ENCODE measurements around the gene MINDY4.

MINDY4 gene

DNA sequence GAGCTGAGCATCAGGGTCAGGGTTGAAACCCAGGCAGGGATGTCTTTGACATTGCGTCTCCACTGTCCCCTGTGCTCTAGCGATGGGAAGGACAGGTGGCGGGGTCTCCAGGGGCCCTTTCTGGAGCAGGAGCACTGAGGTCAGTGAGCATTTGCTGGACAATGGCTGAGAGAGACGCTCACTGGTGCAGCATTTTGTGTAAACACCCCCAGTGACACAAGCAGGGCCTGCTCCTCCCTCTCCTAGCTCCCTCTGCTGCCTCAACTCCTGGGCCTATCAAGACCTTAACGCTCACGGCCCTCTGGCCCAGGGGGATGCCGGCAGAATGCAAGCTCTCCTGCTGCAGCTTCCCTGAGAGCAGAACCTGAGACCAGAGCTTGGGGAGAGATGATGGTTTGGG is 36.7 kb upstream of the MINDY4 start:
- H4K20me1 ChIP-seq (ENCODE audit: control insufficient read depth, insufficient read depth, low read depth, low read length), result no peaks in the 10 kb centered on the region
- H3K9me2 ChIP-seq (replicated peaks; ENCODE audit: control insufficient read depth, low read length), result no peaks in the 10 kb centered on the region
- no peaks in the 10 kb centered on the region for H3F3A ChIP-seq (ENCODE audit: control insufficient read depth, insufficient read depth)
- H3K9me3 ChIP-seq (ENCODE audit: control insufficient read depth, insufficient read depth, low read length), result no peaks in the 10 kb centered on the region
- H3K4me3 ChIP-seq (ENCODE audit: low read length), result no peak overlapping the region
- H3K27me3 ChIP-seq (ENCODE audit: control insufficient read depth, low read length), result peaks cover 14% of the 10 kb centered on the region
- no peaks in the 10 kb centered on the region for H3K4me1 ChIP-seq (ENCODE audit: control insufficient read depth, low read length)
- no peaks in the 10 kb centered on the region for H3K79me2 ChIP-seq (ENCODE audit: control insufficient read depth, low read length)
- H3K36me3 ChIP-seq (ENCODE audit: control insufficient read depth, low read length), result no peaks in the 10 kb centered on the region
- H3K27ac ChIP-seq (ENCODE audit: low read depth, low read length), result no peak overlapping the region
- TF ChIP-seq, protein P1, sequence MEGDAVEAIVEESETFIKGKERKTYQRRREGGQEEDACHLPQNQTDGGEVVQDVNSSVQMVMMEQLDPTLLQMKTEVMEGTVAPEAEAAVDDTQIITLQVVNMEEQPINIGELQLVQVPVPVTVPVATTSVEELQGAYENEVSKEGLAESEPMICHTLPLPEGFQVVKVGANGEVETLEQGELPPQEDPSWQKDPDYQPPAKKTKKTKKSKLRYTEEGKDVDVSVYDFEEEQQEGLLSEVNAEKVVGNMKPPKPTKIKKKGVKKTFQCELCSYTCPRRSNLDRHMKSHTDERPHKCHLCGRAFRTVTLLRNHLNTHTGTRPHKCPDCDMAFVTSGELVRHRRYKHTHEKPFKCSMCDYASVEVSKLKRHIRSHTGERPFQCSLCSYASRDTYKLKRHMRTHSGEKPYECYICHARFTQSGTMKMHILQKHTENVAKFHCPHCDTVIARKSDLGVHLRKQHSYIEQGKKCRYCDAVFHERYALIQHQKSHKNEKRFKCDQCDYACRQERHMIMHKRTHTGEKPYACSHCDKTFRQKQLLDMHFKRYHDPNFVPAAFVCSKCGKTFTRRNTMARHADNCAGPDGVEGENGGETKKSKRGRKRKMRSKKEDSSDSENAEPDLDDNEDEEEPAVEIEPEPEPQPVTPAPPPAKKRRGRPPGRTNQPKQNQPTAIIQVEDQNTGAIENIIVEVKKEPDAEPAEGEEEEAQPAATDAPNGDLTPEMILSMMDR (IDR thresholded peaks at IDR 0.05; ENCODE audit: low read depth, low read length, poor library complexity, severe bottlenecking), result no peak
- H3K4me2 ChIP-seq (ENCODE audit: low read length), result no peak overlapping the region

DNA sequence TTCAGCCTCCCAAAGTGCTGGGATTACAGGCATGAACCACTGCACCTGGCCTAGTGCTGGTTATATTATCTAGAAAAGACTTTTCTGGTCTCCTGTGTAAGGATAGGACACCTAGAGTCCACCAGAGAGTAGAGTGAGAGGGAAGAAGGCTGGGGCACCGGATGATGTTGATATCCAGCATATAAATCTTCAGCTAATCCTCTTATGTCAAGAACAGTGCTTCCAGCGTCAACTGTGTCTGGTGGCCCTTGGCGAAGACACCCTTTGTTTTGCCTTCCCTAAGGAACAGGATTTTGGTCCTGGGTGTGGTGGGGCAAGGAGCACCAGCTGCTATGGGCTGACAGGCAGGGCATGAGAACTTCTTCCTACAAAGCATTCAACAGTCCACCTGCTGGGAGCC is 35.6 kb upstream of the MINDY4 start:
- Histone ChIP-seq H4K20me1 (ENCODE audit: control insufficient read depth, insufficient read depth, low read depth, low read length) (no peaks in the 10 kb centered on the region), H3K27me3 (ENCODE audit: control insufficient read depth, low read length) (0 out of 2 replicates have a peak, but pooled peaks cover 4% of the 10 kb centered on the region), H3K27ac (ENCODE audit: low read depth, low read length) (no peak overlapping the region), H3K4me3 (ENCODE audit: low read length) (no peak overlapping the region), H3K9me3 (ENCODE audit: control insufficient read depth, insufficient read depth, low read length) (no peaks in the 10 kb centered on the region), H3K4me2 (ENCODE audit: low read length) (no peak overlapping the region), H3K9me2 (replicated peaks; ENCODE audit: control insufficient read depth, low read length) (no peaks in the 10 kb centered on the region), H3K79me2 (ENCODE audit: control insufficient read depth, low read length) (no peaks in the 10 kb centered on the region), H3K36me3 (ENCODE audit: control insufficient read depth, low read length) (no peaks in the 10 kb centered on the region), H3F3A (ENCODE audit: control insufficient read depth, insufficient read depth) (no peaks in the 10 kb centered on the region), H3K4me1 (ENCODE audit: control insufficient read depth, low read length) (no peaks in the 10 kb centered on the region)
- TF ChIP-seq, protein P1 (IDR thresholded peaks at IDR 0.05; ENCODE audit: low read depth, low read length, poor library complexity, severe bottlenecking), result no peak
- no peak for TF ChIP-seq EZH2phosphoT487 (IDR thresholded peaks at IDR 0.05; ENCODE audit: borderline replicate concordance, low read length)

DNA sequence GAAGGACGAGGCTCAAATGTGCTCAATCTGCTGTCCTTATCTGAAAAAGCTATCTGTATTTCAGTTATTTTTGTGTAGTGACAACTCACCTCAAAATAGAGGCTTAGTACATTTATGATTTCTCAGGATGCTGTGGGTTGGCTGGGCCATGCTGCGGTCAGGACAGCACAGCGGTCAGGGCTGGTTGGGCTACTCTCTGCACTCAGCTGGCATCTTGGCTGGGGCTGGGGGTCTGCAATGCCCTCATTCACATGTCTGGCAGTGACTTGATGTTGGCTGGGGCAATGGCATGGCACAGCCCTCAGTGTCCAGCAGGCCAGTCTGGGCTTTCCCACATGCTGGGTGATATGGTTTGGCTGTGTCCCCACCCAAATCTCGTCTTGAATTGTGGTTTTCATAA is 34.9 kb upstream of the MINDY4 start:
- Histone ChIP-seq H3K36me3 (ENCODE audit: control insufficient read depth, low read length) (no peaks in the 10 kb centered on the region), H3K79me2 (ENCODE audit: control insufficient read depth, low read length) (no peaks in the 10 kb centered on the region), H4K20me1 (ENCODE audit: control insufficient read depth, insufficient read depth, low read depth, low read length) (no peaks in the 10 kb centered on the region), H3K27ac (ENCODE audit: low read depth, low read length) (no peak overlapping the region), H3K4me2 (ENCODE audit: low read length) (no peak overlapping the region), H3K9me3 (ENCODE audit: control insufficient read depth, insufficient read depth, low read length) (no peaks in the 10 kb centered on the region), H3K4me1 (ENCODE audit: control insufficient read depth, low read length) (no peaks in the 10 kb centered on the region), H3F3A (ENCODE audit: control insufficient read depth, insufficient read depth) (no peaks in the 10 kb centered on the region), H3K9me2 (replicated peaks; ENCODE audit: control insufficient read depth, low read length) (no peaks in the 10 kb centered on the region), H3K27me3 (ENCODE audit: control insufficient read depth, low read length) (0 out of 2 replicates have a peak, but pooled peaks cover 4% of the 10 kb centered on the region), H3K4me3 (ENCODE audit: low read length) (no peak overlapping the region)
- TF ChIP-seq EZH2phosphoT487 (IDR thresholded peaks at IDR 0.05; ENCODE audit: borderline replicate concordance, low read length), result no peak
- TF ChIP-seq, protein P1 (IDR thresholded peaks at IDR 0.05; ENCODE audit: low read depth, low read length, poor library complexity, severe bottlenecking), result no peak
